ENCODE data around the gene CTNNBIP1. TPM values are rescaled to one million over a fixed set of nuclear protein-coding genes. Genes with fewer than 3 reads are reported as not detected.
"Not testable (repeated sequence)": the region's sequence is repeated elsewhere in the genome, so short reads cannot be mapped to it uniquely, and the experiment has no call there.

Gene CTNNBIP1
- polyA plus RNA-seq, 1 of the 3 experiments (the other 2 are of a cell fraction) = 57.6 TPM

DNA sequence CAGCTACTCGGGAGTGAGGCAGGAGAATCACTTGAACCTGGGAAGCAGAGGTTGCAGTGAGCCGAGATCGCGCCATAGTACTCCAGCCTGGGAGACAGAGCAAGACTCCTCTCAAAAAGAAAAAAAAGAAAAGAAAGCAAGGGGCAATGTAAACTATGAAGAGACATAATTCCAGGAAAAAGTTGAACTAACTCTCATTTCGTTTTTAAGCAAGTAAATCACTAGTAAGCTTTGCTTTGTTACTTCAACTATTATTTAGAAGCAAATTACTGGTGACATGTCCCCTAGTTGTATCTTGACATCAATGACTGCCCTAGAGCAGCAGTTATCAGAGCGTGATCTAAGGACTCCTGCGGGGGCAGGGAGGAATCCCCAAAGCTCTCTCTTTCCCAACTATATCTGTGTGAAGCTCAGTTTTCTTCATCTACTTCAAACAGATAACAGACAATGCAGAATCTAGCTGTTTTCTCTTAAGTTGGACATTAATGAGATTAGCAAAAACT is 105.0 kb downstream of the CTNNBIP1 start:
- Histone ChIP-seq H3K36me3 (replicated peaks in 1 of 2; ENCODE audit: control insufficient read depth in 1 of 2, insufficient read depth in 2 of 2, low read length in 1 of 2) (no peaks in the 10 kb centered on the region), H4K20me1 (ENCODE audit: insufficient read depth) (peaks cover 33% of the 10 kb centered on the region), H3K9ac (no peak overlapping the region), H2AFZ (ENCODE audit: low read depth) (no peak overlapping the region), H3K79me2 (ENCODE audit: insufficient read depth) (peaks cover 81% of the 10 kb centered on the region), H3K4me3 (ENCODE audit: low read depth in 2 of 2, low read length in 1 of 2) (no peak overlapping the region), H3K4me1 (ENCODE audit: control insufficient read depth in 1 of 2, insufficient read depth in 2 of 2, low read depth in 1 of 2, low read length in 1 of 2) (peaks cover 0 to 4% of the 10 kb centered on the region in 2 experiments; a peak in 2 of 4 replicates), H3F3A (replicated peaks; ENCODE audit: insufficient read depth) (peaks cover 3% of the 10 kb centered on the region), H3K9me3 (no peaks in the 10 kb centered on the region), H3K27ac (ENCODE audit: low read depth in 2 of 2, low read length in 1 of 2) (no peak overlapping the region), H3K9me2 (no peaks in the 10 kb centered on the region), H3K27me3 (ENCODE audit: insufficient read depth) (no peaks in the 10 kb centered on the region), H3K4me2 (no peak overlapping the region)
- DNase-seq = no peak
- POLR2A ChIA-PET = no interaction called here
- CTCF ChIA-PET = interaction anchor here (1.1 to 1.2 kb wide), 2 partner anchors 11 to 21 kb away, joined by 3 to 4 read pairs; no protein-coding TSS in a partner anchor
- no peak for TF ChIP-seq JUND (IDR thresholded peaks at IDR 0.05)
- 81% methylated on average over 7 of the region's 7 CpGs for WGBS (ENCODE audit: low lambda C conversion rate)

DNA sequence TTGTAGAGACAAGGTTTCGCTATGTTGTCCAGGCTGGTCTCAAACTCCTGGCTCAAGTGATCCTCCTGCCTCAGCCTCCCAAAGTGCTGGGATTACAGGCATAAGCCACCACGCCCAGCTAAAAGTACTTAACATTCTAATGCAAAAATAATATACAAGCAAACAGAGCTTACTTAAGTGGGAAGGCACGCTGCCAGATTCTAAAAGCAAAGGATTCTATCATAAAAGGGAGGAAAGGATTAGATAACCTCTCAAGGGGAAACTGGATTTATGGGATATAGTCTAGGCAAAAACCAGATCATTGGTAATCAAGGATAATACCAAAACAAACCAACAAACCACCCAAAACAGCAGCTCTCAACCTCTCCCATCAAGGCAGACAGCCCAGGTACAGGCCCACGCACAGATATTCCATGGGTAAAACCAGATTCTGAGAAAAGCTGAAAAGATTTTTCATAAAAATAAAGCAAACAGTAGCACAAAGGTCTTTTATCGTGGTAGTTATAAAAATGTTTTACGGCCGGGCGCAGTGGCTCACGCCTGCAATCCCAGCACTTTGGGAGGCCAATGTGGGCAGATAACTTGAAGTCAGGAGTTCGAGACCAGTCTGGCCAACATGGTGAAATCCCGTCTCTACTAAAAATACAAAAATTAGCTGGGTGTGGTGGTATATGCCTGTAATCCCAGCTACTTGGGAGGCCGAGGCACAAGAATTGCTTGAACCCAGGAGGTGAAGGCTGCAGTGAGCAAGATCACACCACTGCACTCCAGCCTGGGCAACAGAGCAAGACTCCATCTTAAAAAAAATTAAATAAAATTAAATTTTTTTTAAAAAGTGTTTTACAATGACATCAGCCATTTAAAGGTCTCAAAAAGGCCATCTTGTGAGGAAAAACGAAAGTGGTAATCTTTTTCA is 106.8 kb downstream of the CTNNBIP1 start:
- peaks cover 81% of the 10 kb centered on the region for H3K79me2 ChIP-seq (ENCODE audit: insufficient read depth)
- H3K4me2 ChIP-seq; H3K9ac ChIP-seq; H3K27ac ChIP-seq (ENCODE audit: low read depth in 2 of 2, low read length in 1 of 2); POLR2A ChIA-PET; H2AFZ ChIP-seq (ENCODE audit: low read depth); H3K9me3 ChIP-seq; H3K36me3 ChIP-seq (replicated peaks in 1 of 2; ENCODE audit: control insufficient read depth in 1 of 2, insufficient read depth in 2 of 2, low read length in 1 of 2); H3K4me1 ChIP-seq (ENCODE audit: control insufficient read depth in 1 of 2, insufficient read depth in 2 of 2, low read depth in 1 of 2, low read length in 1 of 2); H3K27me3 ChIP-seq (ENCODE audit: insufficient read depth); H3K9me2 ChIP-seq; H3K4me3 ChIP-seq (ENCODE audit: low read depth in 2 of 2, low read length in 1 of 2); H3F3A ChIP-seq (replicated peaks; ENCODE audit: insufficient read depth); DNase-seq: not testable (repeated sequence)
- peaks cover 34% of the 10 kb centered on the region for H4K20me1 ChIP-seq (ENCODE audit: insufficient read depth)
- WGBS (ENCODE audit: low lambda C conversion rate) = 95% methylated on average over 13 of the region's 13 CpGs
- CTCF ChIA-PET = interaction anchor here (1.5 to 1.9 kb wide), 3 partner anchors 9 to 19 kb away, joined by 3 to 7 read pairs (median 4); no protein-coding TSS in a partner anchor

DNA sequence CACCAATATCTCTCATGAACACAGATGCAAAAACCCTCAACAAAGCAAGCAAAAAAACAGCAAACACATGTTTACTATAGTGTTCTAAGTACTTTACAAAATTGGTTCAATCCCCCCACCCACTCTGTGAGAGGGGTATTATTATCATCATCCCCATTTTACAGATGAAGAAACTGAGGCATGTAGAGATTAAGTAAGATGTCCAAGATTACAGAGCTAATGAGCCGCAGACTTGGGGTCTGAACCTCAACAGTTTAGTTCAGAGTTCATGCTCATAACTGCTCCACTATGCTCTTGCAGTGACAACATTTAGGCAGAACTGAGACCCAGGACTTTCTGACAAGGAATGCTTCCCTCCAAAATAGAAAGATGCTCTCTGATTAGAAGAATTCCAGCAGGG is 108.2 kb downstream of the CTNNBIP1 start:
- Histone ChIP-seq H3K9ac (no peak overlapping the region), H3K9me2 (no peaks in the 10 kb centered on the region), H3K27me3 (ENCODE audit: insufficient read depth) (no peaks in the 10 kb centered on the region), H3K4me3 (ENCODE audit: low read depth in 2 of 2, low read length in 1 of 2) (no peak overlapping the region), H2AFZ (ENCODE audit: low read depth) (no peak overlapping the region), H3K9me3 (no peaks in the 10 kb centered on the region), H3K36me3 (replicated peaks in 1 of 2; ENCODE audit: control insufficient read depth in 1 of 2, insufficient read depth in 2 of 2, low read length in 1 of 2) (no peaks in the 10 kb centered on the region), H3K27ac (ENCODE audit: low read depth in 2 of 2, low read length in 1 of 2) (no peak overlapping the region), H4K20me1 (ENCODE audit: insufficient read depth) (peaks cover 46% of the 10 kb centered on the region), H3K4me1 (ENCODE audit: control insufficient read depth in 1 of 2, insufficient read depth in 2 of 2, low read depth in 1 of 2, low read length in 1 of 2) (peaks cover 0 to 2% of the 10 kb centered on the region in 2 experiments; a peak in 2 of 4 replicates), H3K4me2 (no peak overlapping the region), H3F3A (replicated peaks; ENCODE audit: insufficient read depth) (peaks cover 3% of the 10 kb centered on the region), H3K79me2 (ENCODE audit: insufficient read depth) (peaks cover 79% of the 10 kb centered on the region)
- no peak for DNase-seq
- POLR2A ChIA-PET = no interaction called here
- CTCF ChIA-PET = interaction anchor here (1.9 kb wide), 1 partner anchor 8 kb away, joined by 4 read pairs; no protein-coding TSS in a partner anchor
- 100% methylated on average over 1 of the region's 1 CpG for WGBS (ENCODE audit: low lambda C conversion rate)
- TF ChIP-seq RFX5 (IDR thresholded peaks at IDR 0.05; ENCODE audit: low read length) = no peak
- TF ChIP-seq GABPA (IDR thresholded peaks at IDR 0.05; ENCODE audit: low read depth) = no peak

Other genes starting within 250 kb of the CTNNBIP1 start
- gene CLSTN1, start 86.3 kb downstream of the CTNNBIP1 start, polyA plus RNA-seq (2012; rRNA removed) = 23.1 and 59.6 TPM in 2 replicates
- 9.6 and 10.2 TPM in 2 replicates for gene LZIC, start 33.1 kb upstream of the CTNNBIP1 start, polyA plus RNA-seq (2012; rRNA removed)
- 7.0 and 8.7 TPM in 2 replicates for gene NMNAT1, start 33.2 kb upstream of the CTNNBIP1 start, polyA plus RNA-seq (2012; rRNA removed)
- 1.3 and 2.5 TPM in 2 replicates for gene RBP7, start 87.0 kb upstream of the CTNNBIP1 start, polyA plus RNA-seq (2012; rRNA removed)
- gene UBE4B, start 122.7 kb upstream of the CTNNBIP1 start, polyA plus RNA-seq (2012; rRNA removed) = 14.4 and 19.1 TPM in 2 replicates

Data from SK-N-SH (cell line).